ENCODE results near the gene RNU1-4.
"Not testable (repeated sequence)": the region's sequence is repeated elsewhere in the genome, so short reads cannot be mapped to it uniquely, and the experiment has no call there.

RNU1-4 gene

DNA sequence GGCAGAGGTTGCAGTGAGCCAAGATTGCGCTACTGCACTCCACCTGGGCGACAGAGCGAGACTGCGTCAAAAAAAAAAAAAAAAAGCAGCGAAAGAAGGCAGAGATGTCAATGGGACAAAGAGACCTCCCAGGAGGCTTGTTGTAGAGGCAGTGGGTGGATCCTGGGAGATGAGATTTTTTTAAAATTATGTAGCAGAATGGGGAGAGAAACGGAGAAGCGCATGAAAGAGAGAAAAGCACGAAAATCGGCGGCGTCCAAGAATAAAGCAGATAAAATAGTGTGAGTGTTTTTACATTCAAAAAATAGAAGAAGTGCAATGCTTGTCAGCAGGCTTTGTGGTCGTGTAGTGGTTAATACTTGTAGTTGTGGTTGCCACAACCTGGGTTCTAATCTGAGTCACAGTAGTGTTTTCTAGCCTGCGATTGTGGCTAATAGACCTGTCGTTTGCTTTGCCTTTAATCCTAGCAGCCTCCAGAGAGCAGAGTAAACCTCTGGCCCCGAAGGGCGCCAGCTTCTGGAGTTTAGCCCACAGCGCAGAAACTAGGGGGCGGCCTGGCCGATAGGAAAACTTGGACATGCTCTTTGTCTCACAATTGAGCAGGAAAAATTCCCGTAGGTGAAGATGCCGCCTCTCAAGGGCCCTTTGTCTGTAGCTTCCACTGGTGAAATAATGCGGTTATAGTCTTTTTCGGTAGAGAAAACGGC lies 11.9 kb upstream of the RNU1-4 start:
- not testable (repeated sequence) for DNase-seq (ENCODE audit: low read depth)

DNA sequence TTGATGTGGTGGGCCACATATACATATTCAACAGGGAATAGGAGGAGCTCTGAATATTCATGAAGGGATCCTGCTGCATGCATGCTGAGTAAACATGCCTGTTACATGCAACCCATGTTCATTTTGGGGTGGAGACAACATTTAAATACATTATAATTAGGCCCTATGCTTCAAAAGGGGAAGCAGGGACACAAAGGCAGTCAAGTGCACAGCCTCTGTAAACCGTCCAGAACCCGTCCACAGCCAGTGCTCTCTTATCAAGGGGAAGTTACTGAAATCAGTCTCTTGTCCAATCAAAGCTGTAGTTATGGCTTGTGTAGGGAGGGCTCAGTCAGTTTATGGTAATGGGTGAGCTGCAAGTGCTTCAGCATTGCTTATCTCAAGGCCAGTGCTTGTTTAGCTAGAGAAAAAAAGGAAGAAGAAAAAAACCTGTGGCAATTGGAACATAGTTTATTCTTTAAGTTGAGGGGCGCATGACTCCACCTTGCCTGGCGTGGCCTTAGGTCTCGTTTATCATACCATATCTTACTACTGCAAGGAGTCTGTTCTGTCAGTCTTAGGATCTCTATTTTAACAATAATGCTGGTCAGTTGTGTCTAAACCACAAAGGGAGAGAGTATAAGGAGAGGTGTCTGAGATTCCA lies 7.9 kb upstream of the RNU1-4 start:
- not testable (repeated sequence) for DNase-seq (ENCODE audit: low read depth)

DNA sequence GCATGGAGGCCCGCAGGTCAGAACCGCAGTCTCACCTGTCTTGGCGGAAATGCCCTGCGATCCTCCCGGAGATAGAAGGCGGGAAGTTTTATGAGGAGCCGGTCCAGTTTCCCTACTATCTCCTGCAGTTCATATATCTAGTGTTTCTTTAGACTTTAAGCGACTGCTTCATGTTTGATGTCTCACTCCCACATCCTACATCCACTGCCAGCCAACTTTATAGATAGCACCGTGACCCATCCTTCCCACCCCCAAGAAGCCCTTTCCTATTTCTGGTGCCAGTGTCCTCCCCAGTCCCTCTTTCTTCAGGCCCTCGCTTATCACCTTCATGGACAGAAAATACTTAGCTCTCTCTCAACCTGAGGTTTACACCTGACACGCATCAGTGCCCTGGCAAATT lies 914 bp downstream of the RNU1-4 start:
- DNase-seq (ENCODE audit: low read depth) = not testable (repeated sequence)

DNA sequence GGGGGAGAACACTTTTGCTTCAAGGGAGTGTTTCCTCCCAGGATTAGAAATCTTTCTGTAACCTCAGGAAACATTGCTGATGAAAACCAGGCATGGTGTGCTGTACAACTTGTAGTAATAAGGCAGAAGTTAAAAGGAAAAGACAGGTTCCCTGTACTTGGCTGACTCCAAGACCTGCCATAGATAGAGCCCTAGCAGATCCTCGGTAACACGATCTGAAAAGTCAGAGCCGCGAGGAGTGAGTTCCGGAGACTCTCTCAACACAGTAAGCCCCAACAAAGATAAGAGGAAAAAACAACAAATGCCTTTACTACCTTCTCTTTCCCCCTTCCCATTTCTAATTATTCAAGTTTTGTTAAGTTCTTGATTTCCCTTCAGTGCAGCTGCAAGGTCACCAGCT lies 7.3 kb downstream of the RNU1-4 start:
- not testable (repeated sequence) for DNase-seq (ENCODE audit: low read depth)

DNA sequence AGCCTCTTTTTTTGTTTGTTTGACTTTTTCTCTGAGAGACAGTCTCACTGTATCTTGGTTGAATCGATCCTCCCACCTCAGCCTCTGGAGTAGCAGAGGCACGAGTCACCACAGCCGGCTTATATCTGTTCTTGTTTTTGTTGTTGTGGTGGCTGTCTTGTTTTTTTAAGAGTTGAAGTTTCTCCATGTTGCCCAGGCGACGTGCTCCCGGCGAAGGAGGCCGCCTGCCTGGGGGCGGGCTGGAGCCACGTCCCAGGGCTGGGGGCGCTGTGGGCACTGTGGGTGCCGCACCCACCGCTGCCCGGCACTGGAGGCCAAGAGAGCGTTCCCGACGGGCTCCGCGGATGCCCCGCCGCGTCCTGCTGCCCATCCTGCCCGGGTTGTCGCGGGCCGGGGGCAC lies 8.4 kb downstream of the RNU1-4 start:
- not testable (repeated sequence) for DNase-seq (ENCODE audit: low read depth)

DNA sequence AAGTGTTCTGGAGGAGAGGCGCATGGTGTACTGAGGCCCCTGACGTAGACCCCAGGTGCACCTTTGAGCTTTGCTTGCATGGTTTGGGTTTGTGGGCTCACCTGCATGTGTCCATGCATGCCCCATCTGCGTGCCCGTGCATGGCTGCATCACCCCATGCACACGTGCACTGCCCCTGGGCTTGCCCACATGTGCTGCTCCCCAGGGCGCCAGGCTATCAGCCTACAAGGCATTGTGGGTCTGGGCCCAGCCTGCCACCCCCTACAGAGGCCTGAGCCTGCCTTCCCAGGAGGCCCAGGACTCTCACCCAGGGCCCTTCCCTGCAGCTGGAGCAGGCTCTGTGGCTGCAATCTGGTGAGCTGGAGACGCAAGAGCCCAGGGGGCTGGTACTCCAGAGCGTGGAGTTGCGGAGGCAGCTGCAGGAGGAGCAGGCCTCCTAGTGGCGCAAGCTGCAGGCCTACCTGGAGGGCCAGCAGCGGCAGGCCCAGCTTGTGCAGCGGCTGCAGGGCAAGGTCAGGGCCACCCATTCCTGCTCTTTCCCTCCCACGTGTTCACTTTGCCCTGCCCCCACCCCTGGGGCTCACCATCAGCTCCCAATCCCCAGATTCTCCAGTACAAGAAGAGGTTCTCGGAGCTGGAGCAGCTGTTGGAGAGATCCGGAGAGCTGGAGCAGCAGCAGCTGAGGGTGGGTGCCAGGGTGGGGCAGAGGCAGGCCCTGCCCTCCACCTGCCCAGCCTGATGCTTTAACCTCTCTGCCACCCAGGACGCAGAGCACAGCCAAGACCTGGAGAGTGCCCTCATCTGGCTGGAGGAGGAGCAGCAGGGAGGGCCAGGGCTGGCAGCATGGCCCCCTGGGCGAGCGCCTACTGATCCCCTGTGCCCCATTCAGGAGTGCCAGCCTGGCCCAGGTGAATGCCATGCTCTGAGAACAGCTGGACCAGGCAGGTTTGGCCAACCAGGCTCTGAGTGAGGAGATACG lies 9.9 kb downstream of the RNU1-4 start:
- DNase-seq (ENCODE audit: low read depth) = not testable (repeated sequence)

DNA sequence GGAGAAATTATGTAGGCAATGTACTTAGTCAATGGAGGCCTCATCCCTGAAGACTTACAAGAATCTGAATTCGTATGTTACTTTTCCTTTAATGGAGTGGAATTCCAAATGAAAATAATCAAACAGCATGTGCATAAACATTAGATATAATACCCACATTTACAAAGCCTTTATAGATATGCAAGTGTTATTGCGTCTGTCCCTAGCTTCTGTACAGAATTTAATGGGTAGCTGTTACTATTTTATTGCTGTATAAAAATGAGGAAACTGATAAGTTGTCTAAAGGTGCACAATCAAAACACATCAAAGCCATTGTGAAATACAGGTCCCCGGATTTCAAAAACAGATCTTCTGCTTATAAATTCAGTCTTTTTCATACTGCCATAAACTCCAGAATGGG lies 12.5 kb downstream of the RNU1-4 start:
- not testable (repeated sequence) for DNase-seq (ENCODE audit: low read depth)

DNA sequence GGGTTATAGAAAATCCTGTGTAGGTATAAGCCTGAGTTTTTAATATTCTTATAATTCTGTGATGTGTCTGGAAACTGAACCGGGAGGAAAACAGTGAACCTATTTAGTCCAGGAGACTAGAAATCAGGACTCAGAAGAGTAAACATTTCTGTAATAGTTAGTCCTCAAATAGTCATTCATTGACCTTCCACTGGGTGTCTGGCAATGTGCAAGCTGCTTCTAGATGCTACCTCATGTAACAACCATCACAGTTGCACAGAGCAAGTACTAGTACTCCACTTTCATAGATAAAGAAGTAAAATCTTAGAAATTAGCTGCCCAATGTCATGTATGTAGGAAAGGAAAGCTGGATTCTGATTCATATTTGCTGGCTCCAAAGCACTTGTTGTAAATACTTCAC lies 15.1 kb downstream of the RNU1-4 start:
- not testable (repeated sequence) for DNase-seq (ENCODE audit: low read depth)

DNA sequence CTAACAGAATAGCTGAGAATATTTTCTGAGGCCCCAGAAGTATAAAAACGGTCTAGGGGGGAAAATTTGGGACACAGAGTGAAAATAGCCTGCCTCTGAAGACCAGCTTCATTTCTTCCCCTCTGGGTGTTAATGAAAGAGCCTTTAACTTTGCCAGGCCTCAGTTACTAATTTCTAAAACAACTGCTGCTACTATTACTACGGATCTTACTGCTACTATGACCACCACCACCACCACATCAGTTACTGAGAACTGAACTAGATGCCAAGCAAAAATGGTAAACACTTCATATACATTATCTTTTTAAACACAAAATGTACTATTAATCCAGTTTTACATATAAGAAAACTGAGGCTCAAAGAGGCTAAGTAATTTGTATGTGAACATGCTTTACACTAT lies 15.6 kb downstream of the RNU1-4 start:
- not testable (repeated sequence) for DNase-seq (ENCODE audit: low read depth)

DNA sequence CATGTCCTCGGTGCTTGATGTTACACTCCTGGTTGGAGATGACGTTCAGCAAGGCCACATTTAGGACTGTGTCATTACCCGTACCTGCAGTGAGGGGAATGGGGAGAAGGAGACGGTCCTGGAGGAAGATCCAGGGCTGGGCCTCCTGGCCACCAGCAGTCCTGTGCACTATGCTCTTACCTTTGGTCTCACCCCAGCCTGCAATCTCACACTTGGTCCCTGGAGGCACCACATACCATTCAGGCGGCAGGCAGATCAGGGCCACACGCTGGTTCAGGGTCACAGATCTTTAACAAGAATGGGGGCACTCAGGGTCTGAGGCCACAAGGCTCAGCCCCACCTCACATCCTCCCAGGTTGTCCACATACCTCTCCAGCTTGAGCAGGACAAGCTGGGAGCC lies 17.3 kb downstream of the RNU1-4 start:
- not testable (repeated sequence) for DNase-seq (ENCODE audit: low read depth)

DNA sequence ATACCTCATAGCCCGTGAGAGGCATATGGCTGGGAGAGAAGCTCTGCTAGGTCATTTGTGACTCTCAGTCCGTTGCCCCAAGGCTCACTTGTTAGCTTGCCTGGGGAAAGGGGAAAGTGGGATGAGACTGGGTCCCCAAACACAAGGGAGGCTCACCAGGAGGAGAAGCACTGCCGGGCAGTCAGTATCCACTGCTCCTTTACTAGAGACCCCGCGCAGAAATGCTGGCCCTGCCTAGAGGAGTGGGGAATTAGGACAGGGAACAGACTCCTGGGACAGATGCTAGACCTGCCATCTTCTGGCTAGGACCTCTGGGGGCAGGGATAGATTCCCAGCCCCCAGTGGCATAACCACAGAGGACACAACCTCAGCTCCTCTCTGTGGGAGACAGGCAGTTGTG lies 17.7 kb downstream of the RNU1-4 start:
- not testable (repeated sequence) for DNase-seq (ENCODE audit: low read depth)

DNA sequence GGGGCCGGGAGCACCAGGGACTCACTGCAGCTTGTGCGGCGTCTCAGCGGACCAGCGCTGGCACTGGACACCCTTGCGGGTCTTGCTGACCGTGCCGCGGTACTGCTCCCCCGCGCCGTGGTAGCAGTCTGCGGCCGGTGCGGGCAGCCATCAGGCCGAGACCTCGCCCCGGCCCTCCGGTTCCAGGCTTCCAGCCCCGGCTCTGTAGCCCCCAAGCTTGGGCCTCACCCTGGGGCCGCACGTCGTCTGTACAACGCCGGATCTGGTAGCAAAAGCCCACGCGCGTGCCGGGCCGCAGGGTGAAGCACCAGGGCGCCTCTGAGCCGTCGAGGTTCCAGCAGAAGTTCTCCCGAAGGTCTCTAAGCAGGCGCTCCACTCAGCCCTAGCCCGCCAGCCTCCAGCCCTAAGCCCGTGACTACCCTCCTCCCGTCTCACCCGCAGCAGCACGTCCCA lies 18.8 kb downstream of the RNU1-4 start:
- not testable (repeated sequence) for DNase-seq (ENCODE audit: low read depth)

DNA sequence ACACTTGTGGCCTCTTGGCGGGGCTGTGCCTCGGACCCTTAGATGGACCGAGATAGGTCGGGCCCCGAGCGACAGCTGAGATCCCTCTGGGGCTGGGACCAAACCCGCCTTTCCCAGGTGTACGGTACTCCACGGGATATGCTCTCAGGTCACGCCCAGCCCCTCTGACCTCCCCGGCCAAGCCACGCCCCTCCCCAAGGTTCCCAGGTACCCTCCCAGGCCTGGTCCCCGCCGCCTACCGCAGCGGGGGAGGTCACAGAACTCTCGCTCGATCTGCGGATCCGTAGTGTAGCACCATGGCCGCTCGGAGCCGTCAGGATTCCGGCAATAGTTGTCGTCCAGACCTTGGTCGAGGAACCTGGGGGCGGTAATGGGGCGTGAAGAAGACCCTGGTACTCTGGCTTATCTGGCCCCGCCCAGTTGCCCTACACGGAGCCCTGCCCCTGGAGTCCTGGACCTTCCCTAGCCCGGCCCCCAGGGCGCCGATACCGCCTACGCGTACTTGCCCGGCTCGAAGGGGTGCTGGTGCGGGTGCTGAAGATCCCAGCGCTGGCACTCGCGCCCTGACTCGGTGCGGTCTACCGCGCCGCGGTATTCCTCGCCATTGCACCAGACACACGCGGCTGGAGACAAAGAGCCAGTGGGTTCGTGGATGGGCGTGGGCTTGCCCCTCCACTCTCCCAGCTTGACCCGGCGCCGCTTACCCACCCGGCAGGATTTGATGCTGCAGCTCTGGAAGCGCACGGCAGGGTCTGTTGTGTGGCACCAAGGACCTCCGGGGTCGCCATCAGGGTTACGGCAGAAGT lies 19.5 kb downstream of the RNU1-4 start:
- not testable (repeated sequence) for DNase-seq (ENCODE audit: low read depth)

DNA sequence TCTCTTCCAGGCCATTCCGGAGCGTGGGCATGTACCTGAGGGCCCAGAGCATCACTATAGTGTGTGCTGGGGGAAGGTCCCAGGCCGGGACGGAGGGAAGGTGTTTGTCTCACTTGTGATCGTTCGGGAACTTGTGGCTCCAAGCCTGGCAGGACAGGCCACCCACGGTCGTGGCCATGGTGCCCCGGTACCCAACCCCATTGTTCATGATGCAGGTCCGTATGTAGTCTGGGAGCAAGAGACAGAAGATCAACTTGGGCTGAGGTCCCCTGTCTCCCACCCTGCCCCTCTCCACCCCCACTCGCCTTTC lies 20.1 kb downstream of the RNU1-4 start:
- DNase-seq (ENCODE audit: low read depth) = not testable (repeated sequence)

DNA sequence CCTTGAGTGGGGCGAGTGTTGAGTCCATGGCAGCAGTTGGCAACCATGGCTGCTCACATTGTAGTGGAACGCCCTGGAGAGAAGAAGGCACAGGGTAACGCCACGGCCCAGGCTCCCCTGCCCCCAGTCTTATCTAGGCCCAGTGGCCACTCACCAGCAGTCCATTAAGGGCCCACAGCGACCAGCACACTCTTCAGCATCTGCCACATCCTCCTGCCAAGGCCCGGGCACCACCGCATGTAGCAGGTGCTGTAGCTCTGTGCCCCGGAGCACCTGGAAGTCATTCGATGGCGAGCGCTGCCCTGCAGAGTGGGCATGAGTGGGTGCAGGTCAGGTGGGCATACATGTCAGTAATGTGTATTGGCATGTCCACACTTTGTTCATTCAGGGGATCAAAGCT lies 20.5 kb downstream of the RNU1-4 start:
- DNase-seq (ENCODE audit: low read depth) = not testable (repeated sequence)

DNA sequence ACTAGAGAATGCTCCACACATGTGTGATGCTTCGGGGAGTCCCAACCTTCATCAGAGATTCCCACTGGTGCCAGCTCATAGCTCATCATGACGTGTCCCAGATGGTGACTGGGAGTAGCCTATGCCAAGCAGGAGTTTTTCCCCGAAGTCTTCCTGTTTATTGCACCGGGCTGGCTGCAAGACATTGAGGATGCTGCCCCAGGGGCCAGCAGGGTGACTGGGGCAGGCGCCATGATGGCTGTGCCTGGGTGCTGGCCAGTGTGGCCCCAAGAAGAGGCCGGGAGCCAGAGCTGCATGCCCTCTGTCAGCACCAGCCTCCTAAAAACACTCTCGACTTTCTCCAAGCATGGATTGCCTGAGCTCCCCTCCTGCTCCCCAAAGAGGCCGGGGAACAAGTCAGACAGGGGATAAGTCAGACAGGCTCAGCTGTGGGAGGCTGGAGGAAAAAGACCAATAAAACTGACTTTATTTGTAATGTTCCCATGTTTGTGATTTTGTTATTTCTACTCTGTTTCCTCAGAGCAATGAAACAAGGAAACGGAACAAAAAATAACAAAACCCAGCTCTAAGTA lies 24.0 kb downstream of the RNU1-4 start:
- DNase-seq (ENCODE audit: low read depth) = not testable (repeated sequence)

DNA sequence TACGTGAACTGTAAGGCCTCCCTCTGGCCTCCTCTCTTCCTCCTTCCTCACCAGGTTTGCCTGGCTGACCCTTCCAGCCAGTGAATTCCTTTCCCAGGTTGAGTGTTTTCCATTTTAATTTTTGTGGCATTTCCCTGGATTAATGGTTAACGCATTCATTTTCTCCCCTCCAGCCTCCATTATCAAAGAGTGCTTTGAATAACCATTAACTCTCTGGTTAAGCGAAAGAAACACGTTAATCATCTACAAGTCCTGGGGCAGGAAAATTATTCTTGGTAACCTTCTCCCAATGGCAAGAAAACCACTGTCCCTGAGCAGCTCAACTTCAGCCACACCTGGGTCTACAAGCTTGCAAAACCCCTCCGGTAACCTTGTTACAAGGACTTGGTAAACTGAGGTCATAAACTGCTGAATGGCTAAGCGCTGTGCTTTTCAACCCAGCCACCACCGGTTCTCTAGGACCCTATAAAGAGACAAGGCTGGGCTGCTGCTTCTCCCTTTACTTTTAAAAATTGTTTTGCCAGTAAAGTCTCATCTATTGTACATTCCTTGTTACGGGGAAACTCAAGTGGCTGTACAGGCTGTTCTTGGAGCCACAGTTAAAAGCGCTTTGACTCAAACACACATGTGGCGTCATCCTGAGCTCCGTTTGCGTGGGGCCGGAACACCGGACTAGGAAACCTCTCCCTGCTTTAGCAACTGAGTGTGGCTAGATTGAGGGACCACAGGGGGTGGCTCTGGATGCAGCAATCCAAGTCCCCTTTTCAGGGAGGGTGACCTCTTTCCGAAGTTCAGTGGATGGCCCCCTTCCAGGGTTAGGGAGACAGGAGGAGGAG lies 24.7 kb downstream of the RNU1-4 start:
- not testable (repeated sequence) for DNase-seq (ENCODE audit: low read depth)

DNA sequence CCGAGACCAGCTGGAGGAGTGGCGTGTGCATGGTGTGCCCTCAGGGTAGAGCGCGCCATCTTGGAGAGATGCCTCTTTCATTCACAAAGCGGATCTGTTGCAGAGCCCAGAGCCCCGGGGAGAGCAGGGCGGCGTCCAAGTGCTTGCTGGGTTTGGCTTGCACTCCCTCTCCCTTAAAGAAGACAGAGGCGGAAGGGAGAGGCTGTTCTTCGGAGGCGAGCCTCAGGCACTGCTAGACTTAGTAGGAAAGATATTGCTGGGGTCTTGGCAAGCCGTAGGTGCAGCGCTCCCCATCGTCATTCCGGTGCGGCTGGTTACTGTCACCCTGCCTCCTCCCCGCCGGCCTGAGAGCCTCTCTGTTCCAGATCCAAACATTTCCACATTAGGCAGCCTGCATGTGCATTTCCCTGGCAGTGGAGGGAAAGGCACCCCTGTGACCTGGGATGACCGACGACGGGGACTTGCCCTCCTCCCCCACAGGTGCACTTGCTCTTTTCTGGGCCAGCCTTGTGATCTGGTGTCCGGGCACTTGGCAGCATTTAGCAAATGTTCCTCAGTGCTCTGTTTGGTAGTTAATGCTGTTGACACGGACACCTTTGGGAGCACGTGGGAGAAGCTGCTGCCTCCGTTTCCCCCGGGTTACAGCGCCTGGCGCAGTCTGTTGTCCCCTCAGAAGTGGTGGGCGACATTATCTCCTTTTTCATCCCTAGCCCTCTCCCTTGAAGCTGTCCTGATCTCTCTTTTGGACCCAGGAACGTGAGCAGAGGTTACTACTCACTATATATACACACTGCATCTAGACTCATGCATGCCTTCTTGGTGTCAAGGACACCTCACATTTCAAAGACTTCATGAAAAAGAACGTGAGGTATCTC lies 25.7 kb downstream of the RNU1-4 start:
- not testable (repeated sequence) for DNase-seq (ENCODE audit: low read depth)

DNA sequence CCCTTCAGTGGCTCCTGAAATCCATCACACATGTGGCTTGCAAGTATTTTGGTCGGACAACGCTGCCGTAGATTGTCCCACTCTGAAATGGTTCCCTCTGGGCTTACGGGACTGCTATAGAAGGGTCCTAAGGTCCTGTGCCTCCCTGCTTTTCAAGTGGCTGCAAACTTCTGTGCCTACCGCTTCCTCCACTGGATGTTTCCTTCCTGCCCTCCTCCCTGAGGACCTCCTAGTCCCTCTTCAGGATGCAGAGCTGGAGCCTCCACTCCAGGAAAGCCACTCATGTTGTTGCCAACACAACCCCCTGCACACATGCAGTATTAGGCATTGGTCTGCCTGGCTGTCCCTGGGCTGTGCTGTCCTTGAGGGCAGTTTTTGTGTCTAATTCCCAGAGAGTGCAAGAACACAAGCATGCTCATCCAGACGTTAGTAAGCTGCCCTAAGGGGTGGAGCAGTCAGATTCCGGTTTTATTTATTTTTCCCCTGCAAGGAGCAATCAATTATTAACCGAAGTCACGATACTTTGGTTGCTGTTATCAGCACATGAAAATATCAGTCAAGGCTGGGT lies 26.5 kb downstream of the RNU1-4 start:
- not testable (repeated sequence) for DNase-seq (ENCODE audit: low read depth)
